SK-N-SH treated with all-trans-retinoic acid at 6 μM for 48 hours (cell line): ENCODE measurements around the gene URM1.

ENCODE experiments used
- RARB ChIP-seq: fragments of 250-450 bp; sonication (Bioruptor Pico); IDR thresholded peaks from 2 replicates; pipeline ENCODE4 v1.8.0; 2021; ENCODE audit warnings: mild to moderate bottlenecking, moderate library complexity
- ZC3H10 ChIP-seq: fragments of 250-450 bp; sonication (Bioruptor Pico); IDR thresholded peaks from 2 replicates; pipeline ENCODE4 v1.5.1; 2021; ENCODE audit warnings: mild to moderate bottlenecking, moderate library complexity
- TF ChIP-seq, protein P1 (sequence below): fragments of 250-450 bp; sonication (Bioruptor Pico); IDR thresholded peaks from 2 replicates; pipeline ENCODE4 v1.8.0; 2020; ENCODE audit warnings: mild to moderate bottlenecking, moderate library complexity, borderline replicate concordance

DNA sequence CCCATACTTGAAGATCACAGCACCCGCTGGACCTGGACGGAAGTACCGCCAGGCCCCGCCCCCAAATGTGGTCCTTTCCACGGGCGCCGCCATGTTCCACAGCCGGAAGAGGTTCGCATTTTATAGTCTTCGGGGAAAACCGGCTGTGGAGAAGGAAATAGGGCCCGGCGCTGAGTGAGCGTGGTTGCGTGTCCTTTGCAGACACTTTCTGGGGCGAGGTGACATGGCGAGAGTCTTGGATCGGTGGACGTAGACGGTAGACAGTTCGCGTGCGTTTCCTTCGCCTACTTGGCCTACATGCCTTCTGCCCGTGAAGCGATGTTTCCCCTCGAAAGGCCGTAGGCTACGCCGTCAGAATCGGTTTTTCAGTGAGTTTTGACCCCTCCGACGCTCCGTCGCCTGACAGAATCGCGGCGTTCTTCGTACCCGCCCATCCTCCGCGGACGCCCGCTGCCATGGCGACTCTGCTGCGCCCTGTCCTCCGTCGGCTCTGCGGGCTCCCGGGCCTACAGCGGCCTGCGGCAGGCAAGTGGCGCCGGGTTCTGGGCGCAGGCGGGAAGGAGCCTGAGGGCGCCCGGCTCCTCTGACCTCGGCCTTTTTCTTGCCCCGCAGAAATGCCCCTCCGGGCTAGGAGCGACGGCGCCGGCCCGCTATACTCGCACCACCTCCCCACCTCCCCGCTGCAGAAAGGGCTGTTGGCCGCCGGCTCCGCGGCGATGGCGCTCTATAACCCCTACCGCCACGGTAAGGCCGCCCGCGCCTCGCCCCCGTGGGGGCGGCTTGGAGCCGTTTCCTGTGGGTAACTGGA, 48.6 kb upstream of the URM1 start, which contains the start of the genes COQ4 and TRUB2:
- TF ChIP-seq ZC3H10 (CRISPR knock-in tag) (no peak), RARB (CRISPR knock-in tag) (no peak)
- TF ChIP-seq, protein P1, sequence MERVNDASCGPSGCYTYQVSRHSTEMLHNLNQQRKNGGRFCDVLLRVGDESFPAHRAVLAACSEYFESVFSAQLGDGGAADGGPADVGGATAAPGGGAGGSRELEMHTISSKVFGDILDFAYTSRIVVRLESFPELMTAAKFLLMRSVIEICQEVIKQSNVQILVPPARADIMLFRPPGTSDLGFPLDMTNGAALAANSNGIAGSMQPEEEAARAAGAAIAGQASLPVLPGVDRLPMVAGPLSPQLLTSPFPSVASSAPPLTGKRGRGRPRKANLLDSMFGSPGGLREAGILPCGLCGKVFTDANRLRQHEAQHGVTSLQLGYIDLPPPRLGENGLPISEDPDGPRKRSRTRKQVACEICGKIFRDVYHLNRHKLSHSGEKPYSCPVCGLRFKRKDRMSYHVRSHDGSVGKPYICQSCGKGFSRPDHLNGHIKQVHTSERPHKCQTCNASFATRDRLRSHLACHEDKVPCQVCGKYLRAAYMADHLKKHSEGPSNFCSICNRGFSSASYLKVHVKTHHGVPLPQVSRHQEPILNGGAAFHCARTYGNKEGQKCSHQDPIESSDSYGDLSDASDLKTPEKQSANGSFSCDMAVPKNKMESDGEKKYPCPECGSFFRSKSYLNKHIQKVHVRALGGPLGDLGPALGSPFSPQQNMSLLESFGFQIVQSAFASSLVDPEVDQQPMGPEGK (CRISPR knock-in tag): no peak
